GM12878 (cell line): ENCODE data around the gene CCDC88C. TPM values are rescaled to one million over a fixed set of nuclear protein-coding genes. Genes with fewer than 3 reads are reported as not detected.
A peak's percentile ranks its signal among the peaks of the same experiment; 100 is the strongest.

Experiments used
- ASH2L ChIP-seq: fragments of 300-600, 200-600 bp; sonication (generic); IDR thresholded peaks from 2 replicates; pipeline ENCODE4 v1.6.1; 2017; ENCODE audit warnings: low read depth, mild to moderate bottlenecking, borderline replicate concordance
- ATF7 ChIP-seq: fragments of 450-650 bp; IDR thresholded peaks from 2 replicates; pipeline ENCODE4 v1.6.1; 2016; ENCODE audit warnings: low read depth, mild to moderate bottlenecking
- BCL11A ChIP-seq: IDR thresholded peaks from 2 replicates; pipeline ENCODE4 v1.6.1; 2011; ENCODE audit warnings: low read depth, low read length
- BRCA1 ChIP-seq: IDR thresholded peaks from 2 replicates; pipeline ENCODE4 v1.6.1; 2011; ENCODE audit warnings: low read depth, low read length, improper control_type of control experiment
- CBFB ChIP-seq: IDR thresholded peaks from 2 replicates; pipeline ENCODE4 v1.6.1; 2016; ENCODE audit warnings: antibody characterized with exemption, low read depth
- CEBPB ChIP-seq, 2 experiments: fragments of 150-350 bp in 1 of 2; IDR thresholded peaks; 2 replicates each; pipeline ENCODE4 v1.6.1; 2012 to 2014; ENCODE audit warnings: low read depth in 2 of 2, low read length in 2 of 2, borderline replicate concordance in 1 of 2, inconsistent platforms in 1 of 2
- CREM ChIP-seq: IDR thresholded peaks from 2 replicates; pipeline ENCODE4 v1.6.1; 2014; ENCODE audit warnings: antibody characterized with exemption, low read depth
- CTCF ChIP-seq, 3 experiments: IDR thresholded peaks in 2 of 3; conservative IDR thresholded peaks in 1 of 3; 2 replicates each; pipeline ENCODE4 v1.5.1; 2011; ENCODE audit warnings: low read depth in 3 of 3, low read length in 3 of 3, mild to moderate bottlenecking in 3 of 3, control low read depth in 2 of 3, moderate library complexity in 2 of 3, inconsistent platforms in 1 of 3, mixed read lengths in 1 of 3; ENCODE audit not compliant: control insufficient read depth in 2 of 3, insufficient read depth in 1 of 3; ENCODE audit errors: extremely low read depth in 1 of 3
- HDGF ChIP-seq: fragments of 450-650 bp; IDR thresholded peaks from 2 replicates; pipeline ENCODE4 v1.6.1; 2016; ENCODE audit warnings: antibody characterized with exemption
- KDM1A ChIP-seq: fragments of 200-600 bp; sonication (generic); IDR thresholded peaks from 2 replicates; pipeline ENCODE4 v1.6.1; 2016; ENCODE audit warnings: borderline replicate concordance
- MXI1 ChIP-seq: fragments of 150-350 bp; IDR thresholded peaks from 2 replicates; pipeline ENCODE4 v1.6.1; 2011; ENCODE audit warnings: low read depth, mild to moderate bottlenecking, inconsistent platforms, low read length, improper control_type of control experiment
- NBN ChIP-seq: fragments of 450-650 bp; IDR thresholded peaks from 2 replicates; pipeline ENCODE4 v1.6.1; 2016
- NFXL1 ChIP-seq: fragments of 450-650 bp; IDR thresholded peaks from 2 replicates; pipeline ENCODE4 v1.6.1; 2017; ENCODE audit warnings: antibody characterized with exemption, mild to moderate bottlenecking, borderline replicate concordance
- NFYA ChIP-seq: IDR thresholded peaks from 2 replicates; pipeline ENCODE4 v1.6.1; 2011; ENCODE audit warnings: low read depth, mild to moderate bottlenecking, low read length, improper control_type of control experiment, borderline replicate concordance
- NR2C2 ChIP-seq: IDR thresholded peaks from 2 replicates; pipeline ENCODE4 v1.6.1; 2011; ENCODE audit warnings: borderline replicate concordance, low read depth; ENCODE audit not compliant: control insufficient read depth, insufficient read length
- PML ChIP-seq: IDR thresholded peaks from 2 replicates; pipeline ENCODE4 v1.6.1; 2012; ENCODE audit warnings: low read length, inconsistent platforms
- RCOR1 ChIP-seq: conservative IDR thresholded peaks from 2 replicates; pipeline ENCODE4 v1.6.1; 2012; ENCODE audit warnings: low read depth, low read length, improper control_type of control experiment
- RFX5 ChIP-seq: IDR thresholded peaks from 2 replicates; pipeline ENCODE4 v1.6.1; 2011; ENCODE audit warnings: low read depth, low read length, improper control_type of control experiment
- RUNX3 ChIP-seq: IDR thresholded peaks from 2 replicates; pipeline ENCODE4 v1.6.1; 2012; ENCODE audit warnings: low read length, inconsistent platforms
- SMC3 ChIP-seq: IDR thresholded peaks from 2 replicates; pipeline ENCODE4 v1.6.1; 2011; ENCODE audit warnings: low read length, improper control_type of control experiment, borderline replicate concordance
- SP1 ChIP-seq: IDR thresholded peaks from one replicate; pipeline ENCODE4 v1.6.1; 2011; ENCODE audit warnings: low read depth, low read length
- STAT1 ChIP-seq: fragments of 450-650 bp; conservative IDR thresholded peaks from 2 replicates; pipeline ENCODE4 v1.6.1; 2014; ENCODE audit warnings: antibody characterized with exemption, mild to moderate bottlenecking
- TBL1XR1 ChIP-seq: IDR thresholded peaks from 2 replicates; pipeline ENCODE4 v1.6.1; 2012; ENCODE audit warnings: low read depth, low read length, improper control_type of control experiment
- YBX1 ChIP-seq: fragments of 450-650 bp; IDR thresholded peaks from 2 replicates; pipeline ENCODE4 v1.6.1; 2016; ENCODE audit warnings: antibody characterized with exemption
- ZBED1 ChIP-seq: IDR thresholded peaks from 2 replicates; pipeline ENCODE4 v1.6.1; 2016; ENCODE audit warnings: borderline replicate concordance
- ZNF207 ChIP-seq: fragments of 450-650 bp; IDR thresholded peaks from 2 replicates; pipeline ENCODE4 v1.6.1; 2014; ENCODE audit warnings: antibody characterized with exemption, mild to moderate bottlenecking, borderline replicate concordance
- ZNF622 ChIP-seq: fragments of 450-650 bp; IDR thresholded peaks from 2 replicates; pipeline ENCODE4 v1.6.1; 2017; ENCODE audit warnings: mild to moderate bottlenecking, inconsistent platforms
- polyA plus RNA-seq, 11 experiments: library from polyadenylated mRNA; depleted of rRNA in 4 of 11; unstranded in 6 of 11; stranded (reverse) in 5 of 11; fragments of >200 nt; fragmentation: Nextera tagmentation in 4 of 11; fragmentation: Illumina TruSeq in 1 of 11; extraction: Ambion mirVana in 4 of 11; extraction: Trizol in 1 of 11; gene quantifications; 1 replicate in 1 of 11; 2 replicates in 10 of 11; pipeline versions ENCODE4 v1.2.1 to v1.2.3, GENCODE V29; 2011 to 2016; ENCODE audit warnings: inconsistent platforms in 2 of 11, missing spikeins in 2 of 11, low read depth in 1 of 11
- total RNA-seq, 4 experiments: library from RNA; depleted of rRNA in 3 of 4; stranded (reverse); fragments of >200 nt in 3 of 4; fragmentation: Illumina TruSeq in 1 of 4; extraction: Trizol in 1 of 4; gene quantifications; 2 replicates each; pipeline versions ENCODE4 v1.2.1 to v1.2.3, GENCODE V29; 2013 to 2021
- TF ChIP-seq, protein P1 (sequence below): IDR thresholded peaks from 2 replicates; pipeline ENCODE4 v1.6.1; 2011; ENCODE audit warnings: mild to moderate bottlenecking, low read depth, low read length, moderate library complexity; ENCODE audit not compliant: insufficient replicate concordance
- TF ChIP-seq, protein P2 (sequence below): fragments of 450-650 bp; IDR thresholded peaks from 2 replicates; pipeline ENCODE4 v1.6.1; 2016; ENCODE audit warnings: mild to moderate bottlenecking
- TF ChIP-seq, protein P3 (sequence below): fragments of 450-650 bp; IDR thresholded peaks from 2 replicates; pipeline ENCODE4 v1.6.1; 2016; ENCODE audit warnings: mild to moderate bottlenecking

CCDC88C gene
- total and polyA plus RNA-seq, 10 of the 15 experiments (the other 5 are each of a cell fraction or from before 2014, with no cell fraction given) = 4.0 to 79.6 (median 36.6) TPM

DNA sequence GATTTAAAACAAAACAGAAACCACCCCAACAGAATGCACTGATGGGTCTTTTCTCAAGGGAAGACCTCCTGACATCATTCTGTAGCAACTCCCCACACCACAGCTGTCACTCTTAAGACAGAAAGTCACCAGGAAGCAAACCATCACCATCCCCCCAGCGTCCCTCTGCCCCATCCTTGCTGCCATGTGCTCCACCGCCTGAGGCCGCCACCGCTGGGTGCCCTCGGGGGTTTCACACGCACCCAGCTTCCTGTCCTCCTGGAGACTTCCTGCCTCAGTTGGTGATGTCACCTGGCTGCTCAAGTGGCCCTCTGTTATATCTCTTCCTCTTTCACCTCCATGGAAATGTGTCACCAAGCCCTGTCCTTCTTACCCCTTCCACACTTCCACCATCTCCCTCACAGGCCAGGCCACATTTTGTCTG is 101.8 kb downstream of the CCDC88C start (continued):
- TF ChIP-seq, protein P1, sequence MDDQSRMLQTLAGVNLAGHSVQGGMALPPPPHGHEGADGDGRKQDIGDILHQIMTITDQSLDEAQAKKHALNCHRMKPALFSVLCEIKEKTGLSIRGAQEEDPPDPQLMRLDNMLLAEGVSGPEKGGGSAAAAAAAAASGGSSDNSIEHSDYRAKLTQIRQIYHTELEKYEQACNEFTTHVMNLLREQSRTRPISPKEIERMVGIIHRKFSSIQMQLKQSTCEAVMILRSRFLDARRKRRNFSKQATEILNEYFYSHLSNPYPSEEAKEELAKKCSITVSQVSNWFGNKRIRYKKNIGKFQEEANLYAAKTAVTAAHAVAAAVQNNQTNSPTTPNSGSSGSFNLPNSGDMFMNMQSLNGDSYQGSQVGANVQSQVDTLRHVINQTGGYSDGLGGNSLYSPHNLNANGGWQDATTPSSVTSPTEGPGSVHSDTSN = peak; percentile 91
- peak; percentile 62; the same call in 1 of the 2 replicates for TF ChIP-seq PML
- no peak for TF ChIP-seq NFYA
- TF ChIP-seq, protein P2, sequence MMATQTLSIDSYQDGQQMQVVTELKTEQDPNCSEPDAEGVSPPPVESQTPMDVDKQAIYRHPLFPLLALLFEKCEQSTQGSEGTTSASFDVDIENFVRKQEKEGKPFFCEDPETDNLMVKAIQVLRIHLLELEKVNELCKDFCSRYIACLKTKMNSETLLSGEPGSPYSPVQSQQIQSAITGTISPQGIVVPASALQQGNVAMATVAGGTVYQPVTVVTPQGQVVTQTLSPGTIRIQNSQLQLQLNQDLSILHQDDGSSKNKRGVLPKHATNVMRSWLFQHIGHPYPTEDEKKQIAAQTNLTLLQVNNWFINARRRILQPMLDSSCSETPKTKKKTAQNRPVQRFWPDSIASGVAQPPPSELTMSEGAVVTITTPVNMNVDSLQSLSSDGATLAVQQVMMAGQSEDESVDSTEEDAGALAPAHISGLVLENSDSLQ = peak; percentile 97
- no peak for TF ChIP-seq NR2C2
- TF ChIP-seq RUNX3 = peak; percentile 91
- peak in 2 of 3 experiments; percentile 37 to 38; a peak in 4 of 6 replicates for TF ChIP-seq CTCF (IDR thresholded peaks at IDR 0.05 in 2 of 3, conservative IDR thresholded peaks at IDR 0.05 in 1 of 3; ENCODE audit: control insufficient read depth in 2 of 3, extremely low read depth in 1 of 3, insufficient read depth in 1 of 3, low read depth in 3 of 3, low read length in 3 of 3)
- TF ChIP-seq RFX5 = no peak
- no peak for TF ChIP-seq YBX1
- peak; percentile 84; the same call in 1 of the 2 replicates for TF ChIP-seq TBL1XR1
- TF ChIP-seq MXI1 = peak; percentile 70; the same call in 1 of the 2 replicates
- no peak for TF ChIP-seq HDGF
- TF ChIP-seq BCL11A = 0 out of 2 replicates have a peak, but pooled peaks have one; percentile 33
- no peak for TF ChIP-seq STAT1
- peak; percentile 61; the same call in 1 of the 2 replicates for TF ChIP-seq CBFB
- TF ChIP-seq CEBPB (IDR thresholded peaks at IDR 0.05; ENCODE audit: borderline replicate concordance in 1 of 2, low read depth in 2 of 2, low read length in 2 of 2) = no peak; a peak in 1 of 4 replicates
- peak; percentile 95 for TF ChIP-seq ATF7
- peak; percentile 90 for TF ChIP-seq NBN
- TF ChIP-seq, protein P3, sequence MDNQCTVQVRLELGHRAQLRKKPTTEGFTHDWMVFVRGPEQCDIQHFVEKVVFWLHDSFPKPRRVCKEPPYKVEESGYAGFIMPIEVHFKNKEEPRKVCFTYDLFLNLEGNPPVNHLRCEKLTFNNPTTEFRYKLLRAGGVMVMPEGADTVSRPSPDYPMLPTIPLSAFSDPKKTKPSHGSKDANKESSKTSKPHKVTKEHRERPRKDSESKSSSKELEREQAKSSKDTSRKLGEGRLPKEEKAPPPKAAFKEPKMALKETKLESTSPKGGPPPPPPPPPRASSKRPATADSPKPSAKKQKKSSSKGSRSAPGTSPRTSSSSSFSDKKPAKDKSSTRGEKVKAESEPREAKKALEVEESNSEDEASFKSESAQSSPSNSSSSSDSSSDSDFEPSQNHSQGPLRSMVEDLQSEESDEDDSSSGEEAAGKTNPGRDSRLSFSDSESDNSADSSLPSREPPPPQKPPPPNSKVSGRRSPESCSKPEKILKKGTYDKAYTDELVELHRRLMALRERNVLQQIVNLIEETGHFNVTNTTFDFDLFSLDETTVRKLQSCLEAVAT = peak; percentile 37; the same call in 1 of the 2 replicates
- no peak for TF ChIP-seq KDM1A
- no peak for TF ChIP-seq RCOR1
- peak; percentile 89 for TF ChIP-seq ZBED1
- TF ChIP-seq SMC3 = no peak
- TF ChIP-seq NFXL1 = no peak
- no peak for TF ChIP-seq BRCA1
- TF ChIP-seq ASH2L = no peak
- no peak for TF ChIP-seq ZNF207
- TF ChIP-seq SP1 = peak; percentile 59
- TF ChIP-seq CREM = peak; percentile 83
- no peak for TF ChIP-seq ZNF622
